K562 (cell line): ENCODE measurements around the gene NDRG3. TPM values are rescaled to one million over a fixed set of nuclear protein-coding genes. Genes with fewer than 3 reads are reported as not detected.
"Not testable (repeated sequence)": the region's sequence is repeated elsewhere in the genome, so short reads cannot be mapped to it uniquely, and the experiment has no call there.

ENCODE experiments used
- ATAC-seq: fragments of 200-7000 bp; cut with Tn5 transposase; 3 replicates; pipeline ENCODE4 v1.9.1; 2020; ENCODE audit warnings: moderate library complexity
- BruUV-seq: library from RNA; stranded (reverse); fragments of 400-500 nt; replicated peaks from 2 replicates; lab custom pipeline; 2021; lab: Mats Ljungman, UMichigan
- CTCF ChIA-PET: fragments of 300-600 bp; formaldehyde crosslinking; extraction: SDS; loops from one replicate; lab custom pipeline; 2021; ENCODE audit warnings: low intra/inter-chr PET ratio; lab: Yijun Ruan, JAX
- POLR2A ChIA-PET: fragments of 300-600, 350-650 bp; sonication (Branson Sonifier 250); formaldehyde crosslinking; extraction: SDS; loops from one replicate; lab custom pipeline; 2021; ENCODE audit warnings: antibody characterized with exemption, inconsistent platforms; lab: Yijun Ruan, JAX
- DNase-seq, 4 experiments: peaks; one replicate each; pipeline versions ENCODE4 v3.0.0 to v3.0.0-alpha.2; 2011 to 2018; ENCODE audit warnings: low spot score in 3 of 4, mixed read lengths in 3 of 4; ENCODE audit errors: extremely low read depth in 1 of 4
- FAIRE-seq: peaks from 2 replicates; lab custom pipeline; 2011; peaks lifted over from hg19 to GRCh38; lab: Jason Lieb, UNC
- H2AFZ ChIP-seq: 2 replicates; pipeline ENCODE4 v1.6.0; 2011; ENCODE audit warnings: low read depth, low read length, control low read depth, inconsistent platforms
- H3K27ac ChIP-seq: fragments of 200-600 bp; 3 replicates; pipeline ENCODE4 v1.8.0; 2011; ENCODE audit warnings: low read depth, mild to moderate bottlenecking, control low read depth, inconsistent platforms, low read length, moderate library complexity, mixed read lengths; ENCODE audit errors: extremely low read depth
- H3K27me3 ChIP-seq, 2 experiments: fragments of 300-600 bp in 1 of 2; 2 replicates in 1 of 2; 3 replicates in 1 of 2; pipeline versions ENCODE4 v1.6.0 to v1.8.0; 2011; ENCODE audit warnings: inconsistent platforms in 2 of 2, low read length in 2 of 2, mild to moderate bottlenecking in 1 of 2, mixed read lengths in 1 of 2, moderate library complexity in 1 of 2; ENCODE audit not compliant: control insufficient read depth in 2 of 2, insufficient read depth in 2 of 2
- H3K36me3 ChIP-seq: fragments of 300-600 bp; 3 replicates; pipeline ENCODE4 v1.8.0; 2011; ENCODE audit warnings: mild to moderate bottlenecking, low read length, inconsistent platforms; ENCODE audit not compliant: control insufficient read depth, insufficient read depth
- H3K4me1 ChIP-seq, 2 experiments: fragments of 200-600 bp in 1 of 2; replicated peaks in 1 of 2; 2 replicates in 1 of 2; 3 replicates in 1 of 2; pipeline versions ENCODE4 v1.5.1 to v1.8.0; 2011; ENCODE audit warnings: inconsistent platforms in 2 of 2, low read length in 2 of 2, mild to moderate bottlenecking in 1 of 2, mixed read lengths in 1 of 2, moderate library complexity in 1 of 2; ENCODE audit not compliant: control insufficient read depth in 2 of 2, insufficient read depth in 2 of 2
- H3K4me2 ChIP-seq: 2 replicates; pipeline ENCODE4 v1.6.1; 2011; ENCODE audit warnings: low read length, control low read depth, inconsistent platforms, mixed read lengths; ENCODE audit not compliant: insufficient read depth
- H3K4me3 ChIP-seq: fragments of 200-600 bp; sonication (generic), shearing (Covaris generic); 2 replicates; pipeline ENCODE4 v1.5.1; 2016; ENCODE audit warnings: control low read depth, inconsistent platforms
- H3K79me2 ChIP-seq: fragments of 200-600 bp; 3 replicates; pipeline ENCODE4 v1.8.0; 2011; ENCODE audit warnings: low read length, inconsistent platforms; ENCODE audit not compliant: control insufficient read depth, insufficient read depth
- H3K9ac ChIP-seq, 2 experiments: 2 replicates each; pipeline versions ENCODE4 v1.6.0 to v1.6.1; 2011; ENCODE audit warnings: low read depth in 2 of 2, low read length in 2 of 2, control low read depth in 1 of 2, inconsistent platforms in 1 of 2, mild to moderate bottlenecking in 1 of 2, mixed read lengths in 1 of 2; ENCODE audit not compliant: insufficient read depth in 1 of 2
- H3K9me1 ChIP-seq: one replicate; pipeline ENCODE4 v1.6.0; 2011; ENCODE audit warnings: inconsistent platforms, mild to moderate bottlenecking, low read length, moderate library complexity; ENCODE audit not compliant: control insufficient read depth, insufficient read depth
- H3K9me3 ChIP-seq: replicated peaks from 2 replicates; pipeline ENCODE4 v1.5.1; 2011; ENCODE audit warnings: low read depth, low read length, inconsistent platforms; ENCODE audit not compliant: control insufficient read depth, insufficient read depth
- H4K20me1 ChIP-seq: replicated peaks from 2 replicates; pipeline ENCODE4 v1.6.1; 2011; ENCODE audit warnings: low read length, inconsistent platforms, mixed read lengths; ENCODE audit not compliant: control insufficient read depth, insufficient read depth
- AFF4 ChIP-seq: sonication (generic); formaldehyde crosslinking; IDR thresholded peaks from 2 replicates; pipeline ENCODE4 v1.8.0; 2023; ENCODE audit warnings: mild to moderate bottlenecking, missing genetic modification reagents
- ARID1B ChIP-seq: fragments of 450-650 bp; IDR thresholded peaks from 2 replicates; pipeline ENCODE4 v1.6.1; 2016; ENCODE audit warnings: antibody characterized with exemption, mild to moderate bottlenecking, inconsistent platforms
- DPF2 ChIP-seq: fragments of 450-650 bp; IDR thresholded peaks from 2 replicates; pipeline ENCODE4 v1.6.1; 2016
- FOXK2 ChIP-seq, 2 experiments: fragments of 450-650 bp; IDR thresholded peaks in 1 of 2; conservative IDR thresholded peaks in 1 of 2; 2 replicates each; pipeline ENCODE4 v1.6.1; 2016; ENCODE audit warnings: low read depth in 2 of 2, mild to moderate bottlenecking in 1 of 2
- GATA2 ChIP-seq: sonication (generic); formaldehyde crosslinking; IDR thresholded peaks from 2 replicates; pipeline ENCODE4 v1.4.0; 2020; ENCODE audit warnings: mild to moderate bottlenecking, missing genetic modification reagents
- HOXB6 ChIP-seq: fragments of 250-450 bp; sonication (Bioruptor Pico); IDR thresholded peaks from 2 replicates; pipeline ENCODE4 v1.5.1; 2022; ENCODE audit warnings: mild to moderate bottlenecking, borderline replicate concordance
- MAZ ChIP-seq, 2 experiments: fragments of 450-650 bp in 1 of 2; sonication (generic) in 1 of 2; formaldehyde crosslinking; IDR thresholded peaks in 1 of 2; conservative IDR thresholded peaks in 1 of 2; 2 replicates each; pipeline versions ENCODE4 v1.4.0 to v1.5.0; 2020; ENCODE audit warnings: mild to moderate bottlenecking in 1 of 2, missing genetic modification reagents in 1 of 2
- PTRF ChIP-seq: fragments of 450-650 bp; IDR thresholded peaks from 2 replicates; pipeline ENCODE4 v1.6.1; 2016; ENCODE audit warnings: mild to moderate bottlenecking, missing genetic modification characterization, missing compliant biosample characterization
- SOX6 ChIP-seq: fragments of 450-650 bp; IDR thresholded peaks from 2 replicates; pipeline ENCODE4 v1.6.1; 2014; ENCODE audit warnings: mild to moderate bottlenecking
- TOE1 ChIP-seq, 2 experiments: fragments of 450-650 bp in 1 of 2; sonication (generic) in 1 of 2; formaldehyde crosslinking in 1 of 2; IDR thresholded peaks; 2 replicates each; pipeline versions ENCODE4 v1.7.1 to v1.8.0; 2016 to 2022; ENCODE audit warnings: borderline replicate concordance in 2 of 2, mild to moderate bottlenecking in 2 of 2, antibody characterized with exemption in 1 of 2, inconsistent platforms in 1 of 2, low read depth in 1 of 2, missing genetic modification reagents in 1 of 2, moderate library complexity in 1 of 2
- ZNF507 ChIP-seq: conservative IDR thresholded peaks from 2 replicates; pipeline ENCODE4 v1.6.1; 2017; ENCODE audit warnings: missing genetic modification characterization, missing compliant biosample characterization
- ZNF79 ChIP-seq: fragments of 250-450 bp; sonication (Bioruptor Pico); IDR thresholded peaks from 2 replicates; pipeline ENCODE4 v1.4.0; 2020; ENCODE audit warnings: low read depth, mild to moderate bottlenecking, moderate library complexity
- WGBS: fragments of 100-300 bp; shearing (Covaris generic); methylation state at CpG from one replicate; pipeline ENCODE4 v1.1.6; 2016; ENCODE audit warnings: low coverage, mixed read lengths; ENCODE audit not compliant: insufficient coverage; ENCODE audit errors: missing lambda C conversion rate; 5-methylcytosine and 5-hydroxymethylcytosine counted together
- in situ Hi-C: fragments of 300-500 bp; cut with MboI; formaldehyde crosslinking; loops from 4 replicates; pipeline ENCODE4 v1.15.0; 2018; ENCODE audit warnings: inconsistent platforms, mixed read lengths
- intact Hi-C: fragments of 100-400 bp; cut with micrococcal nuclease; formaldehyde crosslinking; loops from 2 replicates; pipeline ENCODE4 v1.14.2; 2022
- polyA plus RNA-seq, 8 experiments: library from polyadenylated mRNA; depleted of rRNA in 4 of 8; stranded (reverse) in 5 of 8; unstranded in 3 of 8; fragments of >200 nt; fragmentation: Nextera tagmentation in 2 of 8; fragmentation: Illumina TruSeq in 1 of 8; extraction: Ambion mirVana in 2 of 8; extraction: Trizol in 1 of 8; gene quantifications; 2 replicates each; pipeline versions ENCODE4 v1.2.1 to v1.2.3, GENCODE V29; 2011 to 2014; ENCODE audit warnings: inconsistent platforms in 1 of 8, missing spikeins in 1 of 8
- total RNA-seq, 7 experiments: library from RNA; depleted of rRNA in 6 of 7; stranded (reverse); fragments of >200 nt in 6 of 7; fragmentation: Illumina TruSeq in 2 of 7; extraction: Trizol in 2 of 7; gene quantifications; 2 replicates each; pipeline versions ENCODE4 v1.2.1 to v1.2.3, GENCODE V29; 2011 to 2021; ENCODE audit warnings: low replicate concordance in 1 of 7
- TF ChIP-seq, protein P1 (sequence below): sonication (generic); formaldehyde crosslinking; IDR thresholded peaks from 2 replicates; pipeline ENCODE4 v1.8.0; 2022; ENCODE audit warnings: mild to moderate bottlenecking, missing genetic modification reagents

The NDRG3 gene
- total and polyA plus RNA-seq, 9 of the 15 experiments (the other 6 are each of a cell fraction or from before 2014, with no cell fraction given), result 14.6 to 39.4 (median 24.4) TPM

- TF ChIP-seq MAZ (CRISPR knock-in tag; conservative IDR thresholded peaks at IDR 0.05 in 1 of 2, IDR thresholded peaks at IDR 0.05 in 1 of 2), result no peak
- no peak for TF ChIP-seq TOE1 (IDR thresholded peaks at IDR 0.05; ENCODE audit: borderline replicate concordance)
- no peak for TF ChIP-seq TOE1 (CRISPR knock-in tag; IDR thresholded peaks at IDR 0.05; ENCODE audit: borderline replicate concordance, low read depth)
- TF ChIP-seq, protein P1, sequence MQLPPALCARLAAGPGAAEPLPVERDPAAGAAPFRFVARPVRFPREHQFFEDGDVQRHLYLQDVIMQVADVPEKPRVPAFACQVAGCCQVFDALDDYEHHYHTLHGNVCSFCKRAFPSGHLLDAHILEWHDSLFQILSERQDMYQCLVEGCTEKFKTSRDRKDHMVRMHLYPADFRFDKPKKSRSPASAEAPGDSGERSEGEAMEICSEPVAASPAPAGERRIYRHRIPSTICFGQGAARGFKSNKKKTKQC (CRISPR knock-in tag), result no peak
- peak; percentile 58 for TF ChIP-seq ARID1B
- TF ChIP-seq SOX6, result peak; percentile 60; the same call in 1 of the 2 replicates
- TF ChIP-seq ZNF79 (CRISPR knock-in tag), result no peak
- no peak for TF ChIP-seq GATA2 (CRISPR knock-in tag)
- TF ChIP-seq DPF2, result peak; percentile 36; the same call in 1 of the 2 replicates
- TF ChIP-seq FOXK2 (conservative IDR thresholded peaks at IDR 0.05 in 1 of 2, IDR thresholded peaks at IDR 0.05 in 1 of 2; ENCODE audit: low read depth in 2 of 2), result no peak
- TF ChIP-seq HOXB6, result no peak
- no peak for TF ChIP-seq PTRF
- TF ChIP-seq AFF4 (CRISPR knock-in tag), result no peak
- no peak for TF ChIP-seq ZNF507 (tag)
Measured at GRCh38 chr20:36700438-36700837, 45.5 kb downstream of the NDRG3 start (continued).

DNA sequence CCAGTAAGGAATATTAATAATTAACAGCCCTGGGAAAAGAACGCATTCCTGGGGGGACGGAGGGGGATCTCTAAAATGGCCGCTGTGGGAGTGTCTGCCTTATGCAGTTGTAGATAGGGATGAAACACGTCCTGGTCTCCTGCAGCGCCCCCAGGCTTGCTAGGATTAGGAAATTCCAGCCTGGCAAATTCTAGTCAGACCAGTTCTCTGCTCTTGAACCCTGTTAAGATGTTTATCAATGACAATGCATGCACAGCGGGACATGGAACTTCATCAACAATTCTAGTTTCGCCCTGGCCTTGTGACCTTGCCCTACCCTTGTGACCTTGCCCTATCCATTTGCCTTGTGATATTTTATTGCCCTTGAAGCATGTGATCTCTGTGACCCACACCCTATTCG lies 50.4 kb downstream of the NDRG3 start:
- H3K27me3 ChIP-seq, BruUV-seq, CTCF ChIA-PET, ATAC-seq, H4K20me1 ChIP-seq, H2AFZ ChIP-seq, H3K4me2 ChIP-seq, H3K27ac ChIP-seq, DNase-seq, FAIRE-seq, H3K4me3 ChIP-seq, intact Hi-C loops, H3K79me2 ChIP-seq, H3K9ac ChIP-seq, H3K4me1 ChIP-seq, H3K9me1 ChIP-seq, H3K36me3 ChIP-seq, in situ Hi-C loops, H3K9me3 ChIP-seq: not testable (repeated sequence)
- POLR2A ChIA-PET, result interaction anchor here (1.1 kb wide), 1 partner anchor 8 kb away, joined by 4 read pairs; no protein-coding TSS in a partner anchor
- WGBS, result 80% methylated on average over 8 of the region's 8 CpGs
